ENCODE data around the gene PABPC5. TPM values are rescaled to one million over a fixed set of nuclear protein-coding genes. Genes with fewer than 3 reads are reported as not detected.

The PABPC5 gene
- total RNA-seq (2022; extraction: Qiagen RNA extraction; ENCODE audit: low read depth), result 0.03 TPM in 1 of 5 replicates, not detected in the others

GRCh38 chrX:91434351-91435168 is at the start of gene PABPC5:
Gene PABPC5 (plus strand): TSS chrX:91434839. CDS start chrX:91435578, 739 bp downstream.

Data from A549 treated with CpdA at 1 μM for 4 hours (cell line).